ENCODE results near the gene FRMD4A.

- TF ChIP-seq CTCF (IDR thresholded peaks at IDR 0.05; ENCODE audit: poor library complexity) (no peak), EZH2 (IDR thresholded peaks at IDR 0.05; ENCODE audit: borderline replicate concordance) (no peak), EZH2phosphoT487 (IDR thresholded peaks at IDR 0.05; ENCODE audit: low read depth, severe bottlenecking, unreplicated experiment) (no peak)
Measured at GRCh38 chr10:14369906-14370305, 39.2 kb upstream of the FRMD4A start.

Measured in hepatocyte (in vitro differentiated cells).